Liver (tissue), 3 donors: ENCODE data around the gene WDR86.

Experiments used
- CTCF ChIP-seq: fragments of 150-350 bp; IDR thresholded peaks from 2 replicates; pipeline ENCODE4 v1.5.1; 2017; ENCODE audit warnings: improper control_type of control experiment, low read depth, low read length; ENCODE audit not compliant: missing input control
- FOXA1 ChIP-seq: IDR thresholded peaks from 2 replicates; pipeline ENCODE4 v1.6.1; 2016; ENCODE audit warnings: antibody characterized with exemption
- GABPA ChIP-seq, 2 donors: IDR thresholded peaks in 1 of 2; conservative IDR thresholded peaks in 1 of 2; 2 replicates each; pipeline ENCODE4 v1.6.1; 2016; ENCODE audit warnings: antibody characterized with exemption in 2 of 2, mild to moderate bottlenecking in 1 of 2, moderate library complexity in 1 of 2
- REST ChIP-seq: IDR thresholded peaks from 2 replicates; pipeline ENCODE4 v1.6.1; 2016; ENCODE audit warnings: antibody characterized with exemption, mild to moderate bottlenecking
- YY1 ChIP-seq: IDR thresholded peaks from 2 replicates; pipeline ENCODE4 v1.6.1; 2016; ENCODE audit warnings: antibody characterized with exemption, mild to moderate bottlenecking
- TF ChIP-seq, protein P1 (sequence below): IDR thresholded peaks from 2 replicates; pipeline ENCODE4 v1.6.1; 2016; ENCODE audit warnings: antibody characterized with exemption
- donor health status: healthy.
- donor health status: healthy.

GRCh38 chr7:151392426-151392825, 17.4 kb downstream of the WDR86 start:
- no peak for TF ChIP-seq REST
- no peak for TF ChIP-seq CTCF
- no peak for TF ChIP-seq YY1
- TF ChIP-seq, protein P1, sequence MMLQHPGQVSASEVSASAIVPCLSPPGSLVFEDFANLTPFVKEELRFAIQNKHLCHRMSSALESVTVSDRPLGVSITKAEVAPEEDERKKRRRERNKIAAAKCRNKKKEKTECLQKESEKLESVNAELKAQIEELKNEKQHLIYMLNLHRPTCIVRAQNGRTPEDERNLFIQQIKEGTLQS, result no peak
- TF ChIP-seq GABPA (IDR thresholded peaks at IDR 0.05 in 1 of 2, conservative IDR thresholded peaks at IDR 0.05 in 1 of 2), result no peak
- TF ChIP-seq FOXA1, result no peak
